ENCODE measurements around the gene GDAP2. TPM values are rescaled to one million over a fixed set of nuclear protein-coding genes. Genes with fewer than 3 reads are reported as not detected.

GDAP2 gene
- total RNA-seq, 4 donors from 2014 or later = 19.9 to 28.1 (median 24.8) TPM

DNA sequence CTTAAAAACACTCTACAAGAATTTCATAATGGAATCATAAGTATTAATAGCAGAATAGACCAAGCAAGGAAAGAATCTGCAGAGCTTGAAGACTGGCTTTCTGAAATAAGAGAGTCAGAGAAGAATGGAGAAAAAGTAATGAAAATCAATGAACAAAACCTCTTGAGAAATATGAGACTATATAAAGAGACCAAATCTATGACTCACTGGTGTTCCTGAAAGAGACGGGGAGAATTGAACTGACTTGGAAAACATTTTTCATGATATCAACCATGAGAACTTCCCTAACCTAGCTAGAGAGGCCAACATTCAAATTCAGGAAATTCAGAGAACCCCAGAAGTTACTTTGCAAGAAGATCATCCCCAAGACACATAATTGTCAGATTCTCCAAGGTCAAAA is 85.6 kb downstream of the GDAP2 start:
- TF ChIP-seq, protein P1, sequence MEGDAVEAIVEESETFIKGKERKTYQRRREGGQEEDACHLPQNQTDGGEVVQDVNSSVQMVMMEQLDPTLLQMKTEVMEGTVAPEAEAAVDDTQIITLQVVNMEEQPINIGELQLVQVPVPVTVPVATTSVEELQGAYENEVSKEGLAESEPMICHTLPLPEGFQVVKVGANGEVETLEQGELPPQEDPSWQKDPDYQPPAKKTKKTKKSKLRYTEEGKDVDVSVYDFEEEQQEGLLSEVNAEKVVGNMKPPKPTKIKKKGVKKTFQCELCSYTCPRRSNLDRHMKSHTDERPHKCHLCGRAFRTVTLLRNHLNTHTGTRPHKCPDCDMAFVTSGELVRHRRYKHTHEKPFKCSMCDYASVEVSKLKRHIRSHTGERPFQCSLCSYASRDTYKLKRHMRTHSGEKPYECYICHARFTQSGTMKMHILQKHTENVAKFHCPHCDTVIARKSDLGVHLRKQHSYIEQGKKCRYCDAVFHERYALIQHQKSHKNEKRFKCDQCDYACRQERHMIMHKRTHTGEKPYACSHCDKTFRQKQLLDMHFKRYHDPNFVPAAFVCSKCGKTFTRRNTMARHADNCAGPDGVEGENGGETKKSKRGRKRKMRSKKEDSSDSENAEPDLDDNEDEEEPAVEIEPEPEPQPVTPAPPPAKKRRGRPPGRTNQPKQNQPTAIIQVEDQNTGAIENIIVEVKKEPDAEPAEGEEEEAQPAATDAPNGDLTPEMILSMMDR (IDR thresholded peaks at IDR 0.05) = no peak
- DNase-seq (ENCODE audit: low spot score) (no peak), ATAC-seq (ENCODE audit: low FRiP score) (no peak)

DNA sequence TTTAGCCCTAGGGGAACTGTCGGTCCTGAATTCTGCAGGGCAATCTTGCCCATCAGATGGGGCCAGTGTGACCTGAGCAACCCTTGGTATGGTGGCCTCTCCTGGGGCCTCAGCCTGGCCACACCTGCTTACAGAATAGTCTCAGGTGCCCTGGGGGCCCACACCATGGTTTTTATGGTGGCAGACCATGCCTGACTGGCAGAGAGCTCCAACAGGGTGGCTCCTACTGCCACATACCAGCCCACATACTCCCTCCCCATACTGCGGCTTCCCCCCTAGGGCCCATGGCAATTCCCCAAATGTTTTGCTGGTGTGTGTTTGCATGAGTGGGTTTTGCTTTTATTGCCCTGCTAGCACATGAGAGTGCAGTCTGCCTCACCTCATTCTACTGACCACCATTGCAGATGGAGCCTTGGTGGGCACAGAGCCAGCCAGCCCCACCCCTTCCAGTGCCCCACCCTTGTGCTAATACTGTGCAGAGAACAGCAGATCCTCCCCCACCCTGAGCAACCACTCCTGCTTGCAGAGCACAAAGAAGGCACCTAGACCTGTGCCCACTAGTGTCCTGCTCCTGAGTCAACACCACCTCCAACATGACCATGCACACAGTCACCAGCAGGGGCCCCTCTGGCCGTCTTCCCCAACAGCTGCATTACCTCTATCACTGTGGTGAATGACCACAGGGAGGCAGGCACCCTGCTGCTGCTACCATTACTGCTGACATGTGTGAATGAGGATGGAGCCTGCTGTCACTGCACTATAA is 86.8 kb downstream of the GDAP2 start:
- ATAC-seq (ENCODE audit: low FRiP score) (no peak), DNase-seq (ENCODE audit: low spot score) (no peak)
- TF ChIP-seq, protein P1 (IDR thresholded peaks at IDR 0.05) = no peak

DNA sequence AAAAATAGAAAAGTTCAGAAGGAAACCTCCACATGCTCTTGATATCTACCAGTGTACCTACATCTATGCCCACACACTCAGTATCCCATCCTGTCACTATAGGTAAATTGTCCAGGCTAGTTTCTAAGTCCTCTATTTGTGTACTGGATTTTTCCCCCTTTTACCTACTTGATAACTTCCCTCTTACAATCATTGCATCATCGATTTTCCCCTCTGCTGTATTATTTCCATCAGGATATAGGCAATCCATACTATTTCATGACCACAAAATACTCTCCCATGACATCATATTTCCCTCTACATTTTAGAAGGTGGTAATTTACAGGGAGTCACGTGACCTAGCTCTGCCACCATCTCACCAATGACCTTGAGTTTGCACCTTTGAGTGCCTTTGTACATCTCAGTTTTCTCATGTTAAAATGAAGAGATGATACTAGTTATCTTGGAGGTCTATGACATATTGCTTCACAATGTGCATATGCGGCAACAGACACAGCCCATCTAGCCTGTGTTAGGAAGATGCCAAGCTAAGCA is 88.2 kb downstream of the GDAP2 start:
- TF ChIP-seq, protein P1 (IDR thresholded peaks at IDR 0.05) = no peak
- ATAC-seq (ENCODE audit: low FRiP score) (no peak), DNase-seq (ENCODE audit: low spot score) (no peak)

DNA sequence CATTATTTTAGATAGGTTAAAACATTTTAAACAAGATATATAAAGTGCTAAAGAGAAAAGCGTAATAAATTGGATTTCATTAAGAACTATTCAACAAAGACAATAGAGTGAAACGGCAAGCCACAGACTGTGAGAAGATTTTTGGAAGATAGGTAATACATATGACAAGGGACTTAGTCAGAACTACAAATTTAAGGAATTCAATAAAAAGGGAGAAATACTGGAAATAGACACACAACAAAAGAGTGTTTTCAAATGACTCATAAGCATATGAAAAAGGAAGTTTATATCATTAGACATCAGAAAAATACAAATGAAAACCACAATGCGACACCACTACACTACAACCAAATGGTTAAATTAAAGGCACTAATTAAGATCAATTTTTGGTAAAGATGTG is 90.5 kb downstream of the GDAP2 start:
- TF ChIP-seq, protein P1 (IDR thresholded peaks at IDR 0.05) = no peak
- no peak for ATAC-seq (ENCODE audit: low FRiP score)
- no peak for DNase-seq (ENCODE audit: low spot score)

DNA sequence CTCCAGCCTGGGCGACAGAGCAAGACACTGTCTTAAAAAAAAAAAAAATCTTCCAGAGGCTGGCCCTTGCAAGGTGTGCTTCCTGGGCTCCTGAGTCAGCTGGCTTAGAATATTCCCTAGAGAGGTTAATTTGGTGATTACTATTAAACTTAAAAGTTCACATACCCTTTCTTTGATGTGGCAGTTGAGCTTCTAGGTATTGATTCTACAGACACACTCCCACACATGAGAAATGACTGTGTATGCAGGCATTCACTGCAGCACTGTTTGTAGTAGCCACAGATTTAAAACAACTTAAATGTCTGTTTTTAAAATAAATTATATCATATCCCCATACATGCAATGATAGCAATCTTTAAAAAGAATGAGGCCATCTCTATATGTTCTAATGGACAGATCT is 93.4 kb downstream of the GDAP2 start:
- ATAC-seq (ENCODE audit: low FRiP score) (no peak), DNase-seq (ENCODE audit: low spot score) (no peak)
- TF ChIP-seq, protein P1 (IDR thresholded peaks at IDR 0.05) = no peak

DNA sequence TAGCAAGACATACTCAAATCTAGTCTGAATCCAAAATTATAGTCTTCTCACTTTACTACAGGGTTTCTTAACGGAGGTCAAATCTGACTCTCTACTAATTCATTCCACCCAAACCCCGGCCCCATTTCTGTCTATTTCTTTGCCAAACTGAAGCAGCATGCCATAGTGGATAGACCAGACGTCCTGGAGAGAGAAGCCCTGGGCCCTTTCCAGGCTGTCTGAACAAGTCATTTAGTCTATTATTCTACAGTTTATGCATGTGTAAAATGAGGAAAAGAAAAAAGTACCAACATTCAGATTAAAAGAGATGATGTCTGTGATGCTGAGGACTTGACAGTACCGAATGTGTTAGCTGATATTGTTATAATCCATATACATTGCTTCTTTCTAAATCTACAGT is 95.0 kb downstream of the GDAP2 start:
- TF ChIP-seq, protein P1 (IDR thresholded peaks at IDR 0.05) = no peak
- DNase-seq (ENCODE audit: low spot score) (no peak), ATAC-seq (ENCODE audit: low FRiP score) (no peak)

DNA sequence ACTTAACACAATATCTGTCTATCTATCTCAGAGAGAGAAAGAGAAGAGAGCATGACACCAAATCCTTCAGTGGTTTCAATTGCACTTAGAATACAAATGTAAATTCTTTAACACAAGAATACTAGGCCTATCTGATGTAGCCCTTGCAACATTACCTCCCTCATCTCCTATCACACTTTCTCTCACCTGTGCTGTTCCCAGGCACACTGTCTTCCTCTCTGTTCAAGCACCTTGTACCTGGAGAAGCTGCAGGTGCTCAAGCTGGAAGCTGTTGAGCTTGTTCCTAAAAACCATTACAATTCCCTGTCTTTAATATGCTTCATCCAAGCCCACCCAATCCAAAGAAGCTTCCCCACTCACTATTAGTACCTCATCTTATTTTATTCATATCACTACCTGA is 97.0 kb downstream of the GDAP2 start:
- TF ChIP-seq, protein P1 (IDR thresholded peaks at IDR 0.05) = no peak
- DNase-seq (ENCODE audit: low spot score) (no peak), ATAC-seq (ENCODE audit: low FRiP score) (no peak)
